NCI-H2227 treated with DMSO at 0.1 percent for 48 hours (cell line): ENCODE results near the gene ARSB.
"Not testable (repeated sequence)": the region's sequence is repeated elsewhere in the genome, so short reads cannot be mapped to it uniquely, and the experiment has no call there.

Experiments
- DNase-seq: peaks from one replicate; lab custom pipeline; 2025; lab: John Stamatoyannopoulos, UW

ARSB gene

DNA sequence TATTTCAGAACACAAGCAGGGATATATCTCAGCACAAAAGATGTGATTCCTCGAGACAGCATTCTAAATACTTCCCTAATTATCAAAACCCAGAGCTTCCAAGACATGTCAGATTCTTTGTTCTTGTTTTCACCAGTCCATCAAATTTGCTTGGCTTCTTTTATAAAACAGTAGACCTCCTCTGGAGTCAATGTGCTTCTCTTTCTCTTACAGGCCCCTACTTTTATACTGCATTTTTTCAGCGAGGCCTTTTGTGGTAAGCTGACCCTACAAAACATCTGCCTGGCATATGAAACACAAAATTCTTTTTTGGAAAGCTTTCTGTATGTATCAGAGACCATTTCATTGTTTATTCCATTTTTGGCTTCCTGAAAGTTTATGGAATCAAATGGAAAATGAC, 81.8 kb downstream of the ARSB start:
- no peak for DNase-seq

GRCh38 chr5:78899922-78900362, 85.2 kb downstream of the ARSB start:
- DNase-seq: no peak

DNA sequence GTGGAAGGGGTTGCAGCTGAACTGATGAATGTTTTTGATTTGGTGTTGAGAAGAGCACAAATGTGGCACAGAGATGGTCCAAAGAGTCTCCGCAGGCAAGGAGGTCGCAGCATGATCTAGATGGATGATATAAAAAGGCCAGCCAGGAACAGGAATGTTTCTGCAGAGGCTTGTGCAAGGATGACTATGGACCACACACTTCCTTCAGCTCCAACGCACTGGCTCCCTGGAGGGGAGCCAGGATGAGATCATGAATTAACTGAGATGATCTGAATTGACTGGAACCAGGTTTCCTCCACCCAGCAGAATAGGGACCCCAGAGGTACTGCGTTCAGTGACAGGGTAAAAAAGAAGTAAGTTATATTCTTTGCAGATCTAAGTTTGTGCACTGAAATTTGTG, 89.0 kb downstream of the ARSB start:
- DNase-seq: no peak

- no peak for DNase-seq
Observed at GRCh38 chr5:78895616-78896015, 89.5 kb downstream of the ARSB start.

DNA sequence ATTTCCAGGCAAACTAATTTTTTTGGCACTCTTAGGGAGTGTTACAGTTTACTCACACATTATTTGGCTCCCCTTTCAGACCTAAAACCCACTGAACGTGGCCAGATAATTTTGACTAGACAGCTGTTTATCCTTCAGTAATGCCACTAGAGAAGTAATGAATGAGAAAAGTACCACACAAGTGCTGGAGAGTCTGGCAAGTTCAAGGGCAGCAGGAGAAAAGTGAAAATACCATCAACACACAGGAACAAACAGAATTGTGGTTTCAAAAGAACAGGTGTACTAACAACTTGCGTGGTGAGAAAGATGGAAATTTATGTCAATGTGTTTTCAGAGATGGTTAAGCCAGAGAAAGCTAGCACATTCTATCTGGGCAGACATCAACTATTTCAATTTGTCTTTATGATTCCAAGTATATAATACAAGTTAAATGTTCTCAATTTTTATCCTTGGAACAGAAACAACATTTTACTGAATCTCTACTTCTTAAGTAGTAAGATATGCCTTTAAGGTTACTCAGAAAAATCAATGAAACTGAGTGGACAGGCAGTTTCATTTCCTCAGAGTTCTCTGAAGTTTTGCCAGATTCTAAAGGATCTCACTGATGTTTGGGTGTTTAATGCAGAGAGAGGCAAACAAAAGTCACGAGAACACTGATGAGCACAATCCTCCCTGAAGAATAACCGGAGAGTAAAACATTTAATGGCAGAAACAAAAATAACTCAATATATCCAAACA, 91.0 kb downstream of the ARSB start:
- no peak for DNase-seq

DNA sequence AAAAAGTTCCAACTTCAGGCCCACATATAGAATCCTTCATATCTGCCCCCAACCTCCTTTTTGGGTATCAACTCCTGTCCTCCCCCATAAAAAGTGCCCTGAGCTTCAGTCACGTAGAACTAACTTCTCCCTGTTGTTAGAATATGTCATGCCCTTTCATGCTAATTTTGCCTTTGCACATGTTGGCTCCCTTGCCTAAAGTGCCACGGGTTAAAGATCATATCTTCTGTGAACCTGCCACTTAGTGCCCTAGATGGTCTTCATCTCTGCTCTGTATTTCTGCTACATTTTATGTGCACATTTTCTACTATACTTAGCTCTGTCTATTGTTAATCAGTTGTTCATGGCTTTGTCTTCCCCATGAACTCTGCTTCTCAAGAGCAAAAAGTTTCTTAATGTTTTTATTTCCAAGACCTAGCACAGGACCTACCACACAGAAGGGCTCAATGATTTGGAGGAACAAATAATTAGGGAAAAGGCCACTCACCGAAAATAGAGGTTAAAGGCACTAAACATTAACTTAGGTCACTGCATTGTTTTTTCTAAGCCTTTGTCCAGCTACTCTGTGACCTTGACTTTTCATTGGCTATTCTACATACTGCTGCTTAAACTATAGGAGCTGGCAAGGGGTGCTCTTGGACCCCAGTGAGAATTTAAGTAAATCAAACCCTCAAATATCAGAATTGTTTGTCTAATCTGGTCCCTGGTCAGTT, 94.3 kb downstream of the ARSB start:
- DNase-seq: no peak

DNA sequence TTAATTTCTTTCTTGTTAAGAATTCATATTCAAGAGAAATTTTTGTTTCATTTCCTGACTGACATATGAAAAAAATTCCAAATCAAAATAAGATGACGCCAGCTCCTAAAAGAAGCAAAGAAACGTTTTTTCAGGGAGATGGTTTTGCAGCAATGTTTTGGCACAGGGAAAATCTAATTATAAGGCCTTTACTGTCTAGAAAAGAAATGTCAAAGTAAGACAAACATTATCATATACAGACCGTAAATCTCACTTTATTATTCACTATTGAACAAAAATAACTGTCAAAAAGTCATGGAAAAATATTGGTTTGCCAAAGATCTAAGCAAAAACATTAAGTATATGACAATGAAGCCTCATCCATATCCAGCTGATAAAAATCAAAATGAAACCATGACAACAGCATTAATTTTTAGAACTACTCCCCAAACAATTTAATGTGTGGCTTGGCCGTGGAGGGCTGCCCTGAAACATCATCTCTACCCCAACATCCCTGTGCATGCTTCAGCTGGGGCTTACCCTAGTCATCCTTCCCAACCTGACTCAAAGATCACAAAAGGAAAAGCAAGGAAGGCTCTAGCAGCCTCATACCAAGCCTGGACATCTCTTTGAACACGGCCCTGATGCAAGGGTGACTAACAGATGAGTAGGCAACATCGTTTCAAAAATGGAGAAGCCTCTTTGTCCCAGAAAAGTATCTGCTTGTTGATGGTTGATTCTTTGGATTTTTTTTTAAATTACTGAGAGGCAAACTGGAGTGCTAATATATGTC, 95.6 kb downstream of the ARSB start:
- no peak for DNase-seq

- no peak for DNase-seq
Observed at GRCh38 chr5:78888580-78889368, 96.3 kb downstream of the ARSB start.

DNA sequence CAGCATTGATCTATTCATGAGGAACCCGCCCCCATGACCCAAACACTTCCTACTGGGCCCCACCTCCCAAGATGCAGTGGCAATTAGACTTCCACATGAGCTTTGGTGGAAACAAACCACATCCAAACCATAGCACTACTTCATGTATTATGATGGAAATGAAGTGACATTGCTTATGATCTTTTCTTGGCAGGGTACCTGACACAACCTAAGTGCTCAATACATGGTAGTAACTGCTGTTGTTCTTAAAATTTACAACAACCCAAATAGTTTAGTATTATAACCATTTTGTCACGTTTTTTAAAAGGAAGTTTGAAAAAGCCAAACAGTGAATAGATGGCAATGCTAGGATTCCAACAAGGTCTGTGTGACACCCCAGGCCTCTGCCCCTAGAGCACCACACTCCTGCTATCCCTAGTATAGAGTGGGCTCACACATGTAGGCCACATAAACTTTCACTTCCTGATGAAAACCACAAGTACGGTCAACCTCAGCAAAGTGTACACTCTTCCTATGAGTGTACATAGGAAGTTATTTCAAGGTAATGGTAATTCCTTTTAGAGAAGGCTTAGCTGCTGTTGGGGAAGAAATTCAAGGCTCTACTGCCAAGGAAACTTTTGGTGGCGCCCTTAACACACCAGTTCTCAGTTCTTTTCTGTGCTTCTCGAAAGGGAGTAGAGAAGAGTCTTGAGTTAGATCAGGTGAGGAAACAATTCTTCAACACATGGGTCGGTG, 97.6 kb downstream of the ARSB start:
- DNase-seq: no peak

- DNase-seq: no peak
Observed at GRCh38 chr5:78886341-78887230, 98.5 kb downstream of the ARSB start.

DNA sequence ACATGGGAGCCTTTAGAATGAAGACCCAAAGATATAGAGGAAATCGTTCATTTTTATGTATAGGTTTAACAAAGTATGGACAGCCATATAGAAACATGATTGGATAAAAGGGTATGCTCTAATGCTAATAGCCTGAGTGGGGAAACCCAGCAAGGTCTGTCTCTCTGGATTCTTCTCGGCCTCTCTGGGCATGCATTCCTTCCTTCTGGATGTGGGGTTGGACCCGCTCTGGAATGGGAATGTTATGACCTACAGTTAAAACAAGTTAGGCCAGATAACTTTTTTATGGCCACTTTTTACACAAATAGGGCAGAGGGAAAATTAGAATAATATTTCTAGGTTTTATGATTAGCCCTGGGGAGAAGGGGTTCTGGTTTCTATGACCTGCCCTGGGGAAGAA, 103.2 kb downstream of the ARSB start:
- DNase-seq: no peak

DNA sequence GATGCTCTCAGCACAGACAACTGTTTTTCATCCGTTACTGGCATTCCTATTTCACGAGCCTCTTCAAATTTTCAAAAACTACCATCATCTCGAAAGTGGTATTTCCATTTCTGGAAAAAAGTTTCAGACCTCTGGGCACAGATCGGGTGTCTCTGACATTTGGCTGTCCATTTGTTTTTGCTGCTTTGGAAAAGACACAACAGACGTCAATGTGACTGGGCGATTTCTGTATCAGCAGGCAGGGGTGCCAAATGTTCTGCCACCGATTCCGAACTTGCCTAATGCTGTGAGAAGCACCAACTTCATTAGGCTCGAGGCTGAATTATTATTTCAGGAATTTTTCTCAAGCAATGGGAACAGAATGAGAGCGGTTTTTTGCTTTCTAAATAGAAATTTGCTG, 105.6 kb downstream of the ARSB start:
- no peak for DNase-seq

GRCh38 chr5:78866076-78866475, 119.0 kb downstream of the ARSB start:
- DNase-seq: not testable (repeated sequence)

GRCh38 chr5:78858364-78858763, 126.7 kb downstream of the ARSB start:
- DNase-seq: no peak

GRCh38 chr5:78855026-78855425, 130.1 kb downstream of the ARSB start:
- no peak for DNase-seq

- not testable (repeated sequence) for DNase-seq
Observed at GRCh38 chr5:78851891-78852290, 133.2 kb downstream of the ARSB start.

- no peak for DNase-seq
Observed at GRCh38 chr5:78845470-78845869, 139.6 kb downstream of the ARSB start.

DNA sequence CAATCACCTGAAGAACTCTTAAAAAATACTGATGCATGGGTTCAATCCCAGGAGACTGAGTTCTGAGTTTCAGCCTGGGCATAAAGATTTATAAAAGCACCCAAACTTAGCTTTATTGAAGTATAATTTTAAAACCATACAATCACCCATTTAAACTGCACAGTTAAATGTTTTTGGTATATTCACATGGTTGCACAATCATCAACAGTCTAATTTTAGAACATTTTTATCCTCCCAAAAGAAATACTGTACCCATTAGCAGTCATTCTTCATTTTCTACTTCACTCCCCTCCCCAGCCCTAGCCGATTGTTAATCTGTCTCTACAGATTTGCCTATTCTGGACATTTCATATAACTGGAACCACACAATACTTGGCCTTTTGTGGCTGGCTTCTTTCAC, 141.7 kb downstream of the ARSB start:
- DNase-seq: no peak

DNA sequence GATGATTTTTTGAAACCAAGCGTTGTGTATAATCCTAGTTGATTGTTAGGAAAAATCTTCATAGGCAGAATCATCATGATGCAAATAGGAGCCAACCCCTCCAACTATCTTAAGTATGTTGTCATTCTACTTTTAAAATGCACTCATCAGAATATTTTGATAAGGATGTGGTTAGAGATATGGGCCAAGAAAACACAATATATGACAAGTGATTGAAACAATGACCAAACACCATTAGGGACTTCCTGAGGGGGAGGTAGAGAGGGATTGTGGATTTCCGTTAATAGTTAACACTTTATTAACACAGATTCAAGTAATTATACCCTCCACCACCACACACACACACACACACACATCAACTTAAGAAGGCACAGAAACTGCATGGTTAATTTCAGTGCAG, 143.3 kb downstream of the ARSB start:
- DNase-seq: no peak

GRCh38 chr5:78838753-78839152, 146.4 kb downstream of the ARSB start:
- DNase-seq: no peak
